Activated CD4-positive, alpha-beta T cell treated with anti-CD3 and anti-CD28 coated beads for 36 hours (primary cell): Measurements from ENCODE around the gene ATF5. TPM values are rescaled to one million over a fixed set of nuclear protein-coding genes. Genes with fewer than 3 reads are reported as not detected.
"Not testable (repeated sequence)": the region's sequence is repeated elsewhere in the genome, so short reads cannot be mapped to it uniquely, and the experiment has no call there.

Experiments used
- ATAC-seq: fragments of 200-7000 bp; cut with Tn5 transposase; one replicate; pipeline ENCODE4 v1.10.0; 2021; ENCODE audit warnings: mild to moderate bottlenecking, moderate library complexity
- CTCF ChIA-PET: fragments of 350-600 bp; sonication (Branson Sonifier 250); formaldehyde crosslinking; loops from one replicate; lab custom pipeline; 2021; ENCODE audit warnings: antibody characterized with exemption; lab: Charles Lee
- POLR2A ChIA-PET: fragments of 350-600 bp; sonication (Branson Sonifier 250); formaldehyde crosslinking; loops from one replicate; lab custom pipeline; 2021; ENCODE audit warnings: antibody characterized with exemption, inconsistent platforms; lab: Charles Lee
- DNase-seq: peaks from one replicate; pipeline ENCODE4 v3.0.0-alpha.2; 2020
- H3K27ac Mint-ChIP-seq: one replicate; pipeline ENCODE4 v1.8.0; 2021; ENCODE audit warnings: mixed read lengths
- H3K27me3 Mint-ChIP-seq: one replicate; pipeline ENCODE4 v1.8.0; 2021; ENCODE audit warnings: mixed read lengths
- H3K36me3 Mint-ChIP-seq: one replicate; pipeline ENCODE4 v1.8.0; 2021; ENCODE audit warnings: low read depth, mixed read lengths
- H3K4me1 Mint-ChIP-seq: one replicate; pipeline ENCODE4 v1.8.0; 2021; ENCODE audit warnings: mixed read lengths
- H3K4me3 Mint-ChIP-seq: one replicate; pipeline ENCODE4 v1.8.0; 2021; ENCODE audit warnings: mild to moderate bottlenecking, moderate library complexity, mixed read lengths
- H3K9me3 Mint-ChIP-seq: one replicate; pipeline ENCODE4 v1.8.0; 2021; ENCODE audit warnings: low read depth, mixed read lengths
- intact Hi-C, 2 experiments: fragments of 100-400 bp; cut with DNase I in 1 of 2; cut with micrococcal nuclease in 1 of 2; formaldehyde crosslinking; loops; one replicate each; pipeline versions ENCODE4 v1.14.2 to v1.15.1; 2022 to 2024; cut with DNase I, micrococcal nuclease
- total RNA-seq, 2 experiments: library from RNA; stranded (reverse); gene quantifications; one replicate each; pipeline ENCODE4 v1.2.3, GENCODE V29; 2021

The ATF5 gene
- total RNA-seq, 2 experiments from 2014 or later, result 12.5 to 14.1 TPM

- ChIA-PET POLR2A (no interaction called here), CTCF (no interaction called here)
- no peak for DNase-seq
- Mint-ChIP-seq H3K4me3 (no peak overlapping the region), H3K4me1 (peaks cover 47% of the 10 kb centered on the region), H3K27ac (peak overlapping the region; percentile 20), H3K36me3 (peaks cover 44% of the 10 kb centered on the region), H3K9me3 (peaks cover 6% of the 10 kb centered on the region), H3K27me3 (no peaks in the 10 kb centered on the region)
- intact Hi-C loops, result no loop called here
- no peak for ATAC-seq
These were observed 3.0 kb downstream of the ATF5 start for GRCh38 chr19:49932041-49932451.

GRCh38 chr19:49932731-49933131 lies 3.7 kb downstream of the ATF5 start:
- Mint-ChIP-seq H3K27me3 (no peaks in the 10 kb centered on the region), H3K36me3 (peaks cover 37% of the 10 kb centered on the region), H3K27ac (no peak overlapping the region), H3K9me3 (peaks cover 6% of the 10 kb centered on the region), H3K4me3 (no peak overlapping the region), H3K4me1 (peaks cover 43% of the 10 kb centered on the region)
- ATAC-seq, result no peak
- intact Hi-C loops, result no loop called here
- ChIA-PET POLR2A (no interaction called here), CTCF (interaction anchor here (0.7 kb wide), 1 partner anchor 53 kb away, joined by 4 read pairs; no protein-coding TSS in a partner anchor)
- DNase-seq, result peak; percentile 59

DNA sequence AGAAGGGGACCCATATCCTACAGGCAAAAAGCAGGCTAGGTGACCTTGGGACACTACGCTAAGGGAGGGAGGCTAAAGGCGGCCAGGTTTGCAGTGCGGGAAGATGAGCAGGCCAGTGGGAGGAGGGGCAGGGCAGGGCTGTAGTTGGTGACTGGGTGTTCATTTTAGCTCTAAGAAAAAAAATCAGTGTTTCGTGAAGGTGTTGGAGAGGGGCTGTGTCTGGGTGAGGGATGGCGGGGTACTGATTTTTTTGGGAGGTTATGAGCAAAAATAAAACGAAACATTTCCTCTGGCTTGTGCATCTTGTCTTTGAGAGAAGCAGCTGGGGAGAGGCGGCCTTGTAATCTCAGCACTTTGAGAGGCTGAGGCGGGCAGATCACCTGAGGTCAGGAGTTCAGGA lies 4.6 kb downstream of the ATF5 start:
- H3K4me1 Mint-ChIP-seq, result peaks cover 40% of the 10 kb centered on the region
- no peak for ATAC-seq
- no peak overlapping the region for H3K27ac Mint-ChIP-seq
- no peak for DNase-seq
- POLR2A ChIA-PET, result interaction anchor here (0.7 kb wide), 1 partner anchor 262 kb away, joined by 3 read pairs; no protein-coding TSS in a partner anchor
- CTCF ChIA-PET, result interaction anchor here (0.6 kb wide), 1 partner anchor 14 kb away, joined by 4 read pairs; no protein-coding TSS in a partner anchor
- peaks cover 6% of the 10 kb centered on the region for H3K9me3 Mint-ChIP-seq
- no peak overlapping the region for H3K4me3 Mint-ChIP-seq
- peaks cover 30% of the 10 kb centered on the region for H3K36me3 Mint-ChIP-seq
- H3K27me3 Mint-ChIP-seq, result no peaks in the 10 kb centered on the region
- intact Hi-C loops, result no loop called here

- Mint-ChIP-seq H3K4me1 (peaks cover 25% of the 10 kb centered on the region), H3K27me3 (no peaks in the 10 kb centered on the region), H3K4me3 (no peak overlapping the region), H3K36me3 (peaks cover 11% of the 10 kb centered on the region), H3K9me3 (peaks cover 3% of the 10 kb centered on the region), H3K27ac (no peak overlapping the region)
- ChIA-PET POLR2A (no interaction called here), CTCF (interaction anchor here (0.6 to 2.1 kb wide), 3 partner anchors 26 to 80 kb away, joined by 3 to 8 read pairs (median 3); no protein-coding TSS in a partner anchor)
- intact Hi-C loops, result no loop called here
- ATAC-seq (no peak), DNase-seq (no peak)
These were observed 7.5 kb downstream of the ATF5 start for GRCh38 chr19:49936549-49936948.

GRCh38 chr19:49937750-49938381 lies 8.9 kb downstream of the ATF5 start:
- Mint-ChIP-seq H3K27me3 (peaks cover 4% of the 10 kb centered on the region), H3K4me3 (no peak overlapping the region), H3K27ac (no peak overlapping the region), H3K9me3 (no peaks in the 10 kb centered on the region), H3K4me1 (peaks cover 13% of the 10 kb centered on the region), H3K36me3 (peaks cover 3% of the 10 kb centered on the region)
- intact Hi-C loops, result loop anchor here (1.0 kb wide), 1 partner anchor 45 kb away; no protein-coding TSS in a partner anchor
- peak; percentile 88 for DNase-seq
- ATAC-seq, result peak; percentile 85
- POLR2A ChIA-PET, result no interaction called here
- CTCF ChIA-PET, result interaction anchor here (0.6 to 2.6 kb wide), 16 partner anchors 9 to 427 kb away, joined by 3 to 18 read pairs (median 3); no protein-coding TSS in a partner anchor

- intact Hi-C loops, result no loop called here
- DNase-seq, result no peak
- no peak for ATAC-seq
- Mint-ChIP-seq H3K27me3 (peaks cover 8% of the 10 kb centered on the region), H3K9me3 (no peaks in the 10 kb centered on the region), H3K36me3 (no peaks in the 10 kb centered on the region), H3K4me3 (no peak overlapping the region), H3K27ac (no peak overlapping the region), H3K4me1 (peaks cover 11% of the 10 kb centered on the region)
- POLR2A ChIA-PET, result no interaction called here
- CTCF ChIA-PET, result interaction anchor here (0.7 to 2.6 kb wide), 12 partner anchors 9 to 197 kb away, joined by 3 to 18 read pairs (median 3); no protein-coding TSS in a partner anchor
These were observed 9.7 kb downstream of the ATF5 start for GRCh38 chr19:49938662-49939061.

DNA sequence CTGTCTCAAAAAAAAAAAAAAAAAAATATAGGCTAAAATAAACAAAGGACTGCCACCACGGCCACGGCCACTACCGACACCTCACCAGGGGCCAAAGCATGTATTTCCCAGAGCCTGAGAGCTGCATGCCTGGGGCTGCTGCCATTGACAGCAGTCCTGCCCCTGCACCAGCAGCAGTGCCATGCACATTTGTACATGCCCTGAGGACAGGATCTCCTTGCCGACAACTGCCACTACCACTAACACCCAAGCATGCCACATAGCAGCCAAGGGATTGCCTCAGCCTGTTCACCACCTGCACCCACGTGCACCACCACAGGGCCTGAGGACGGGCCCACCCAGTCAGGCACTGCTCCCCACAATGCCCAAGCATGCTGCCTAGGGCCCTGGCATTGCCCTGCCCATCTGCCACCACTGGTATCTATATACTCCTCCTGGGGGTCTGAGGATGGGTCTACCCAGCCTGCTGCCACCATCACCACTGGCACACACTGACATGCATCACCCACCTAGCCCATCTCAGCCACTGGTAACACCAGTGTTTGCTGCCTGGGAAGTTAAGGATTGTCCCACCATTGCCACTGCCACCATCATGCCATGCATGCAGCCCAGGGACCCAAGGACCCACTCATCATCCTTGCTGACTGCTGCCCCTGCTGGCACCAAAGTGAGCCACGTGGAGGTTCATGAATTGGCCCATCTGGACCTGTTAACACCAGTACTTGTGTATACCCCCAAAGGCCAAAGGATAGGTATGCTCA lies 10.9 kb downstream of the ATF5 start:
- peaks cover 16% of the 10 kb centered on the region for H3K4me1 Mint-ChIP-seq
- POLR2A ChIA-PET, result interaction anchor here (0.7 kb wide), 1 partner anchor 46 kb away, joined by 3 read pairs; no protein-coding TSS in a partner anchor
- no peak overlapping the region for H3K4me3 Mint-ChIP-seq
- intact Hi-C loops, result no loop called here
- no peak overlapping the region for H3K27ac Mint-ChIP-seq
- no peak for ATAC-seq
- CTCF ChIA-PET, result interaction anchor here (2.6 kb wide), 1 partner anchor 40 kb away, joined by 18 read pairs; no protein-coding TSS in a partner anchor
- H3K36me3 Mint-ChIP-seq, result no peaks in the 10 kb centered on the region
- H3K9me3 Mint-ChIP-seq, result no peaks in the 10 kb centered on the region
- peaks cover 10% of the 10 kb centered on the region for H3K27me3 Mint-ChIP-seq
- peak; percentile 24 for DNase-seq

DNA sequence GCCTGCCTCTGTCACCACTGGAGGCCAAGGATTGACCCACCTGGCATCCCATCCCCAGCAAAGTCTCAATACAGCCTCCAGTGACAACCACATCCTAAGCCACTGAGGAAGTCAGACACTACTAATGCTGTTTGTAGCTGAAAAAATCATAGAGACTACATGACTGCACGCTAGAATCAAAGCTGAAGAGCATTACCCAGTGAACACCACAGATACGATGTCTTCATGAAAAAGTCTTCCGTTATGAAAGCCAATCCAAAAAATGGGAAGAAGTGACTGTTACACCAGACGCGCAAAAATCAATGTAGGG lies 11.4 kb downstream of the ATF5 start:
- no peak for DNase-seq
- Mint-ChIP-seq H3K27me3 (peaks cover 13% of the 10 kb centered on the region), H3K4me1 (peaks cover 16% of the 10 kb centered on the region), H3K4me3 (no peak overlapping the region), H3K9me3 (no peaks in the 10 kb centered on the region), H3K36me3 (no peaks in the 10 kb centered on the region), H3K27ac (no peak overlapping the region)
- ATAC-seq, result no peak
- ChIA-PET POLR2A (interaction anchor here (0.7 kb wide), 1 partner anchor 46 kb away, joined by 3 read pairs; no protein-coding TSS in a partner anchor), CTCF (no interaction called here)
- intact Hi-C loops, result no loop called here

DNA sequence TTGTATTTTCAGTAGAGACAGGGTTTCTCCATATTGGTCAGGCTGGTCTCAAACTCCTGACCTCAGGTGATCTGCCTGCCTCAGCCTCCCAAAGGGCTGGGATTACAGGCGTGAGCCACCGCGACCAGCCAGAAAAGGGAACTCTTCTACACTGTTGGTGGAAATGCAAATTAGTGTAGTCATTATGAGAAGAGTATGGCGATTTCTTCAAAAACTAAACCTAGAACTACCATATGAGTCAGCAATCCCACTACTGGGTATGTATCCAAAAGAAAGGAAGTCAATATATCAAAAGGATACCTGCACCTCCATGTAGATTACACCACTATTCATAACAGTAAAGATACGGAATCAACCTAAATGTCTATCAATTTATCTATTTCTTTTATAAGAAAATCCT lies 15.6 kb downstream of the ATF5 start:
- H3K36me3 Mint-ChIP-seq, intact Hi-C loops, CTCF ChIA-PET, H3K27ac Mint-ChIP-seq, H3K9me3 Mint-ChIP-seq, H3K4me3 Mint-ChIP-seq, POLR2A ChIA-PET: not testable (repeated sequence)
- ATAC-seq (peak; percentile 94), DNase-seq (peak; percentile 33)
- Mint-ChIP-seq H3K27me3 (peaks cover 13% of the 10 kb centered on the region), H3K4me1 (peaks cover 11% of the 10 kb centered on the region)

DNA sequence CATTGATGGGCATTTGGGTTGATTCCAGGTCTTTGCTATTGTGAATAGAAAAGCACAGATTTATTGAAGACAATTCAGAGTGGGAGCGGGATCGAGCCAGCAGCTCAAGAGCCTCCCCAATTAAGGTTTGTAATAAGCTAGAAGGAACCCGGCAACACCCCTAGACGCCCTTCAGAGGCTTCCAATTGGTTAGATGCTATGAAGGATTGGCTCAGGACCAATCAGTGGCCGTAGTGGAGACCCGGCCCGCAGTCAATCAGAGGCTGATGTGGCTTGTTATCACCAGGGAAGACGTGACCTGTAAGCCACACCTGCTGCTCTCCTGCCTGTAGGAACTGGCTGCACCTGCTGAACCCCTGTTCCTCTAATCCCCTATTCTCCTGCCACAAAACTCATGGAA lies 17.4 kb downstream of the ATF5 start:
- H3K4me3 Mint-ChIP-seq, result no peak overlapping the region
- CTCF ChIA-PET, result no interaction called here
- no peaks in the 10 kb centered on the region for H3K36me3 Mint-ChIP-seq
- H3K27ac Mint-ChIP-seq, result no peak overlapping the region
- H3K4me1 Mint-ChIP-seq, result peaks cover 11% of the 10 kb centered on the region
- DNase-seq, result no peak
- POLR2A ChIA-PET, result no interaction called here
- H3K9me3 Mint-ChIP-seq, result no peaks in the 10 kb centered on the region
- H3K27me3 Mint-ChIP-seq, result peaks cover 18% of the 10 kb centered on the region
- ATAC-seq, result no peak
- intact Hi-C loops, result no loop called here

GRCh38 chr19:49949742-49950589 lies 21.0 kb downstream of the ATF5 start:
- no peaks in the 10 kb centered on the region for H3K36me3 Mint-ChIP-seq
- ATAC-seq (no peak), DNase-seq (no peak)
- intact Hi-C loops, result no loop called here
- no peak overlapping the region for H3K4me3 Mint-ChIP-seq
- POLR2A ChIA-PET, result interaction anchor here (0.5 kb wide), 2 partner anchors 447 to 1604 kb away, joined by 3 read pairs; no protein-coding TSS in a partner anchor
- H3K27me3 Mint-ChIP-seq, result peaks cover 20% of the 10 kb centered on the region
- no peaks in the 10 kb centered on the region for H3K4me1 Mint-ChIP-seq
- H3K9me3 Mint-ChIP-seq, result no peaks in the 10 kb centered on the region
- CTCF ChIA-PET, result interaction anchor here (0.7 to 2.4 kb wide), 3 partner anchors 12 to 43 kb away, joined by 3 to 10 read pairs (median 4); no protein-coding TSS in a partner anchor
- no peak overlapping the region for H3K27ac Mint-ChIP-seq
